Measurements from ENCODE around the gene ITGA7. TPM values are rescaled to one million over a fixed set of nuclear protein-coding genes. Genes with fewer than 3 reads are reported as not detected.
A peak's percentile ranks its signal among the peaks of the same experiment; 100 is the strongest.

Gene ITGA7
- total RNA-seq, 4 donors from 2014 or later, result 69.7 to 206 (median 92.0) TPM

GRCh38 chr12:55647027-55647426 is 60.7 kb downstream of the ITGA7 start:
- H3K4me1 ChIP-seq, result peaks cover 0 to 4% of the 10 kb centered on the region in 2 donors
- H3K27me3 ChIP-seq, result no peaks in the 10 kb centered on the region
- no peaks in the 10 kb centered on the region for H3K9me3 ChIP-seq
- DNase-seq (no peak), ATAC-seq (no peak)
- no peaks in the 10 kb centered on the region for H3K36me3 ChIP-seq
- in situ Hi-C loops (cut with MboI; ENCODE audit: low sequenced_read_pairs in 4 of 4), result loop anchor here in 1 of 4 donors (25.0 kb wide), 1 partner anchor 290 kb away; the partner anchor contains the start of genes DGKA and PYM1
- H3K27ac ChIP-seq, result peak overlapping the region; percentile 54 to 70 (median 62)
- TF ChIP-seq POLR2A (IDR thresholded peaks at IDR 0.05) (no peak), CTCF (IDR thresholded peaks at IDR 0.05 in 4 of 5, conservative IDR thresholded peaks at IDR 0.05 in 1 of 5) (no peak)
- H3K4me3 ChIP-seq, result no peak overlapping the region
- intact Hi-C loops (cut with DNase I; ENCODE audit: low total_unique reads), result no loop called here

GRCh38 chr12:55644591-55644990 is 63.1 kb downstream of the ITGA7 start:
- in situ Hi-C loops (cut with MboI; ENCODE audit: low sequenced_read_pairs in 4 of 4), result loop anchor here in 1 of 4 donors (25.0 kb wide), 1 partner anchor 293 kb away; the partner anchor contains the start of genes DGKA and PYM1
- peaks cover 0 to 4% of the 10 kb centered on the region in 2 donors for H3K4me1 ChIP-seq
- TF ChIP-seq POLR2A (IDR thresholded peaks at IDR 0.05) (no peak), CTCF (IDR thresholded peaks at IDR 0.05 in 4 of 5, conservative IDR thresholded peaks at IDR 0.05 in 1 of 5) (no peak)
- no peak overlapping the region for H3K27ac ChIP-seq
- ATAC-seq, result no peak
- no peaks in the 10 kb centered on the region for H3K36me3 ChIP-seq
- no peaks in the 10 kb centered on the region for H3K9me3 ChIP-seq
- intact Hi-C loops (cut with DNase I; ENCODE audit: low total_unique reads), result no loop called here
- H3K4me3 ChIP-seq, result no peak overlapping the region
- DNase-seq, result no peak
- H3K27me3 ChIP-seq, result no peaks in the 10 kb centered on the region

- H3K4me1 ChIP-seq, result peaks cover 0 to 4% of the 10 kb centered on the region in 2 donors
- TF ChIP-seq CTCF (IDR thresholded peaks at IDR 0.05 in 4 of 5, conservative IDR thresholded peaks at IDR 0.05 in 1 of 5), result no peak
- no peak for TF ChIP-seq POLR2A (IDR thresholded peaks at IDR 0.05)
- ATAC-seq, result no peak
- no peaks in the 10 kb centered on the region for H3K36me3 ChIP-seq
- no peak overlapping the region for H3K4me3 ChIP-seq
- DNase-seq, result no peak
- H3K27me3 ChIP-seq, result peaks cover 0 to 2% (median 0%) of the 10 kb centered on the region in 3 donors
- in situ Hi-C loops (cut with MboI; ENCODE audit: low sequenced_read_pairs in 4 of 4) (loop anchor here in 1 of 4 donors (25.0 kb wide), 1 partner anchor 295 kb away; the partner anchor contains the start of genes DGKA and PYM1), intact Hi-C loops (cut with DNase I; ENCODE audit: low total_unique reads) (no loop called here)
- no peaks in the 10 kb centered on the region for H3K9me3 ChIP-seq
- H3K27ac ChIP-seq, result no peak overlapping the region
Observed at GRCh38 chr12:55642669-55643068, 65.0 kb downstream of the ITGA7 start.

GRCh38 chr12:55642267-55642666 is 65.4 kb downstream of the ITGA7 start:
- no peak overlapping the region for H3K27ac ChIP-seq
- H3K27me3 ChIP-seq, result peaks cover 0 to 2% (median 0%) of the 10 kb centered on the region in 3 donors
- intact Hi-C loops (cut with DNase I; ENCODE audit: low total_unique reads), result no loop called here
- H3K4me3 ChIP-seq, result no peak overlapping the region
- in situ Hi-C loops (cut with MboI; ENCODE audit: low sequenced_read_pairs in 4 of 4), result loop anchor here in 1 of 4 donors (25.0 kb wide), 1 partner anchor 295 kb away; the partner anchor contains the start of genes DGKA and PYM1
- no peaks in the 10 kb centered on the region for H3K9me3 ChIP-seq
- H3K4me1 ChIP-seq, result peaks cover 0 to 4% of the 10 kb centered on the region in 2 donors
- no peak for DNase-seq
- TF ChIP-seq POLR2A (IDR thresholded peaks at IDR 0.05) (no peak), CTCF (IDR thresholded peaks at IDR 0.05 in 4 of 5, conservative IDR thresholded peaks at IDR 0.05 in 1 of 5) (no peak)
- no peak for ATAC-seq
- no peaks in the 10 kb centered on the region for H3K36me3 ChIP-seq
